Esophagus squamous epithelium (tissue), 5 donors: ENCODE measurements around the gene PML. TPM values are rescaled to one million over a fixed set of nuclear protein-coding genes. Genes with fewer than 3 reads are reported as not detected.
"Not testable (repeated sequence)": the region's sequence is repeated elsewhere in the genome, so short reads cannot be mapped to it uniquely, and the experiment has no call there.

Source experiments
- DNase-seq: peaks from one replicate; lab custom pipeline; 2025; lab: John Stamatoyannopoulos, UW
- H3K27ac ChIP-seq, 4 donors: fragments of 200-600 bp; sonication (generic); one replicate each; pipeline ENCODE4 v1.5.1; 2016 to 2019; ENCODE audit warnings: mild to moderate bottlenecking in 1 of 4
- H3K27me3 ChIP-seq, 4 donors: fragments of 200-600 bp; sonication (generic); 1 replicate in 3 of 4; 2 replicates in 1 of 4; pipeline versions ENCODE4 v1.5.1 to v1.6.0; 2017 to 2021; ENCODE audit warnings: antibody characterized with exemption in 1 of 4
- H3K36me3 ChIP-seq, 3 donors: fragments of 200-600 bp; sonication (generic); one replicate each; pipeline ENCODE4 v1.5.1; 2016 to 2019
- H3K4me1 ChIP-seq, 3 donors: fragments of 200-600 bp; sonication (generic); one replicate each; pipeline ENCODE4 v1.5.1; 2017 to 2019
- H3K4me3 ChIP-seq, 4 donors: fragments of 200-600 bp; sonication (generic); 1 replicate in 3 of 4; 2 replicates in 1 of 4; pipeline ENCODE4 v1.5.1; 2016 to 2019; ENCODE audit warnings: mild to moderate bottlenecking in 2 of 4, moderate library complexity in 1 of 4
- H3K9me3 ChIP-seq, 3 donors: fragments of 200-600 bp; sonication (generic); one replicate each; pipeline ENCODE4 v1.5.1; 2016 to 2019
- CTCF ChIP-seq, 6 experiments: fragments of 450-650 bp in 4 of 6; fragments of 200-600 bp in 2 of 6; sonication (generic) in 2 of 6; IDR thresholded peaks; one replicate each; pipeline ENCODE4 v1.5.1; 2016 to 2019; ENCODE audit warnings: antibody characterized with exemption in 6 of 6, mild to moderate bottlenecking in 4 of 6, moderate library complexity in 4 of 6
- POLR2A ChIP-seq, 4 donors: fragments of 450-650 bp; IDR thresholded peaks; one replicate each; pipeline ENCODE4 v1.6.1; 2017; ENCODE audit warnings: antibody characterized with exemption in 4 of 4, mild to moderate bottlenecking in 4 of 4, moderate library complexity in 3 of 4
- WGBS, 2 donors: methylation state at CpG; one replicate each; pipeline ENCODE4 v1.1.5; 2018; 5-methylcytosine and 5-hydroxymethylcytosine counted together
- intact Hi-C: fragments of 100-400 bp; cut with DNase I; formaldehyde crosslinking; loops from one replicate; pipeline ENCODE4 v1.15.0; 2022
- total RNA-seq, 4 donors: library from RNA; depleted of rRNA; stranded (reverse); fragments of >200 nt; gene quantifications; one replicate each; pipeline ENCODE4 v1.1.0, GENCODE V29; 2016
- donor health status: DM: yes; HTN: yes; CAD: no.

Gene PML
- total RNA-seq, 4 donors from 2014 or later = 34.0 to 52.3 (median 44.5) TPM

GRCh38 chr15:73959012-73959581 lies 35.4 kb upstream of the PML start:
- Histone ChIP-seq H3K9me3 (no peaks in the 10 kb centered on the region), H3K27ac (no peak overlapping the region), H3K27me3 (no peaks in the 10 kb centered on the region), H3K36me3 (no peaks in the 10 kb centered on the region), H3K4me1 (peaks cover 0 to 19% (median 5%) of the 10 kb centered on the region in 3 donors), H3K4me3 (no peak overlapping the region)
- DNase-seq = no peak
- WGBS, 2 donors = 30 to 36% methylated on average over 8 of the region's 8 CpGs
- TF ChIP-seq POLR2A (IDR thresholded peaks at IDR 0.05) = no peak
- no peak for TF ChIP-seq CTCF (IDR thresholded peaks at IDR 0.05)
- intact Hi-C loops = no loop called here

- 84 to 100% methylated on average over 3 to 6 of the region's 6 CpGs for WGBS, 2 donors
- no peaks in the 10 kb centered on the region for H3K36me3 ChIP-seq
- peaks cover 1 to 24% (median 7%) of the 10 kb centered on the region in 3 donors for H3K4me1 ChIP-seq
- no peaks in the 10 kb centered on the region for H3K27me3 ChIP-seq
- no peak for DNase-seq
- H3K27ac ChIP-seq = no peak overlapping the region
- no peaks in the 10 kb centered on the region for H3K9me3 ChIP-seq
- TF ChIP-seq POLR2A (IDR thresholded peaks at IDR 0.05) = no peak
- no peak for TF ChIP-seq CTCF (IDR thresholded peaks at IDR 0.05)
- intact Hi-C loops = no loop called here
- H3K4me3 ChIP-seq = no peak overlapping the region
Observed at GRCh38 chr15:73959801-73960200, 34.7 kb upstream of the PML start.

GRCh38 chr15:73960472-73961070 lies 33.9 kb upstream of the PML start:
- H3K9me3 ChIP-seq, DNase-seq, H3K36me3 ChIP-seq, H3K27ac ChIP-seq, H3K4me3 ChIP-seq, H3K27me3 ChIP-seq, intact Hi-C loops: not testable (repeated sequence)
- 88 to 89% methylated on average over 5 to 7 of the region's 7 CpGs for WGBS, 2 donors
- H3K4me1 ChIP-seq = peaks cover 7 to 31% (median 14%) of the 10 kb centered on the region in 3 donors

- TF ChIP-seq POLR2A (IDR thresholded peaks at IDR 0.05) (no peak), CTCF (IDR thresholded peaks at IDR 0.05) (no peak)
- 67 to 68% methylated on average over 5 of the region's 5 CpGs for WGBS, 2 donors
- no peak overlapping the region for H3K27ac ChIP-seq
- no peaks in the 10 kb centered on the region for H3K36me3 ChIP-seq
- H3K27me3 ChIP-seq = no peaks in the 10 kb centered on the region
- H3K9me3 ChIP-seq = no peaks in the 10 kb centered on the region
- intact Hi-C loops = no loop called here
- peaks cover 7 to 26% (median 17%) of the 10 kb centered on the region in 3 donors for H3K4me1 ChIP-seq
- no peak overlapping the region for H3K4me3 ChIP-seq
- no peak for DNase-seq
Observed at GRCh38 chr15:73962433-73962832, 32.1 kb upstream of the PML start.

GRCh38 chr15:73964736-73965093 lies 29.8 kb upstream of the PML start:
- peak overlapping the region in 2 of 4 donors; percentile 18 to 50 for H3K4me3 ChIP-seq
- H3K27me3 ChIP-seq = no peaks in the 10 kb centered on the region
- H3K4me1 ChIP-seq = peaks cover 7 to 26% (median 17%) of the 10 kb centered on the region in 3 donors
- no peak for DNase-seq
- H3K9me3 ChIP-seq = no peaks in the 10 kb centered on the region
- peak overlapping the region in 1 of 4 donors; percentile 55 for H3K27ac ChIP-seq
- intact Hi-C loops = no loop called here
- TF ChIP-seq POLR2A (IDR thresholded peaks at IDR 0.05) = no peak
- peak; percentile 83 to 98 (median 92) for TF ChIP-seq CTCF (IDR thresholded peaks at IDR 0.05)
- H3K36me3 ChIP-seq = no peaks in the 10 kb centered on the region
- 2 to 13% methylated on average over 6 to 7 of the region's 11 CpGs for WGBS, 2 donors
